GM19452 (cell line): ENCODE measurements around the gene BBS1.
A peak's percentile ranks its signal among the peaks of the same experiment; 100 is the strongest.

Experiments
- ATAC-seq: cut with Tn5 transposase; IDR thresholded peaks from one replicate; pipeline ENCODE4 v1.9.1; 2021; ENCODE audit not compliant: unreplicated experiment

The BBS1 gene

GRCh38 chr11:66477263-66478201, 32.9 kb upstream of the BBS1 start:
- ATAC-seq, result no peak

- no peak for ATAC-seq
These were observed 31.6 kb upstream of the BBS1 start for GRCh38 chr11:66478729-66479393.

- ATAC-seq, result no peak
These were observed 30.9 kb upstream of the BBS1 start for GRCh38 chr11:66479394-66480116.

- peak; percentile 94 for ATAC-seq
These were observed 30.1 kb upstream of the BBS1 start, which contains the start of gene DPP3 for GRCh38 chr11:66480117-66480938. TSS of gene DPP3 (plus strand) at chr11:66480434. CDS start at chr11:66482201, 1,767 bp downstream.

- ATAC-seq, result no peak
These were observed 25.5 kb upstream of the BBS1 start for GRCh38 chr11:66484806-66485380.

GRCh38 chr11:66488957-66489356, 21.5 kb upstream of the BBS1 start:
- no peak for ATAC-seq

GRCh38 chr11:66489636-66490035, 20.8 kb upstream of the BBS1 start:
- no peak for ATAC-seq

GRCh38 chr11:66491315-66491935, 19.0 kb upstream of the BBS1 start:
- no peak for ATAC-seq

GRCh38 chr11:66492161-66492865, 18.1 kb upstream of the BBS1 start:
- no peak for ATAC-seq

- ATAC-seq, result no peak
These were observed 17.3 kb upstream of the BBS1 start for GRCh38 chr11:66493130-66493529.

GRCh38 chr11:66494458-66494857, 16.0 kb upstream of the BBS1 start:
- no peak for ATAC-seq

GRCh38 chr11:66494935-66495334, 15.5 kb upstream of the BBS1 start:
- no peak for ATAC-seq

- ATAC-seq, result no peak
These were observed 15.0 kb upstream of the BBS1 start for GRCh38 chr11:66495401-66495854.

- ATAC-seq, result no peak
These were observed 13.2 kb upstream of the BBS1 start for GRCh38 chr11:66497206-66497605.

- no peak for ATAC-seq
These were observed 11.9 kb upstream of the BBS1 start for GRCh38 chr11:66498506-66498905.

GRCh38 chr11:66505276-66505816, 5.1 kb upstream of the BBS1 start:
- no peak for ATAC-seq

GRCh38 chr11:66509131-66509561, 1.3 kb upstream of the BBS1 start:
- no peak for ATAC-seq

- ATAC-seq, result no peak
These were observed 530 bp downstream of the BBS1 start for GRCh38 chr11:66510990-66511339.

GRCh38 chr11:66523611-66524010, 13.2 kb downstream of the BBS1 start:
- no peak for ATAC-seq
